Ascending aorta (tissue), 2 donors: ENCODE results near the gene DQX1. TPM values are rescaled to one million over a fixed set of nuclear protein-coding genes. Genes with fewer than 3 reads are reported as not detected.
A peak's percentile ranks its signal among the peaks of the same experiment; 100 is the strongest.
"Not testable (repeated sequence)": the region's sequence is repeated elsewhere in the genome, so short reads cannot be mapped to it uniquely, and the experiment has no call there.

Experiments used
- DNase-seq, 2 donors: peaks; one replicate each; pipeline ENCODE4 v3.0.0-alpha.2; 2019; ENCODE audit warnings: low spot score in 2 of 2
- H3K27ac ChIP-seq, 2 donors: fragments of 200-600 bp; sonication (generic); one replicate each; pipeline ENCODE4 v1.5.1; 2016 to 2017; ENCODE audit warnings: mild to moderate bottlenecking in 1 of 2
- H3K27me3 ChIP-seq: fragments of 200-600 bp; sonication (generic); one replicate; pipeline ENCODE4 v1.5.1; 2017
- H3K36me3 ChIP-seq, 2 donors: fragments of 200-600 bp; sonication (generic); one replicate each; pipeline ENCODE4 v1.5.1; 2016
- H3K4me1 ChIP-seq, 2 donors: fragments of 200-600 bp; sonication (generic); one replicate each; pipeline ENCODE4 v1.5.1; 2016 to 2017; ENCODE audit warnings: mild to moderate bottlenecking in 1 of 2
- H3K4me3 ChIP-seq, 2 donors: fragments of 200-600 bp; sonication (generic); one replicate each; pipeline ENCODE4 v1.5.1; 2016 to 2017; ENCODE audit warnings: mild to moderate bottlenecking in 1 of 2
- H3K9me3 ChIP-seq, 2 donors: fragments of 200-600 bp; sonication (generic); one replicate each; pipeline ENCODE4 v1.5.1; 2016
- intact Hi-C: fragments of 100-400 bp; cut with DNase I; formaldehyde crosslinking; loops from one replicate; pipeline ENCODE4 v1.15.1; 2023
- total RNA-seq: library from RNA; depleted of rRNA; stranded (reverse); fragments of >200 nt; gene quantifications from one replicate; pipeline ENCODE4 v1.1.0, GENCODE V29; 2016
- TF ChIP-seq, protein P1 (sequence below), 3 experiments: fragments of 200-600 bp in 2 of 3; fragments of 450-650 bp in 1 of 3; sonication (generic) in 2 of 3; IDR thresholded peaks; one replicate each; pipeline ENCODE4 v1.5.1; 2016 to 2019; ENCODE audit warnings: antibody characterized with exemption in 3 of 3, mild to moderate bottlenecking in 1 of 3, moderate library complexity in 1 of 3

Gene DQX1
- total RNA-seq, 1 donor from 2014 or later, result not detected

GRCh38 chr2:74488643-74489481, 37.2 kb downstream of the DQX1 start:
- Histone ChIP-seq H3K4me1 (peaks cover 0 to 2% of the 10 kb centered on the region in 2 donors), H3K4me3 (no peak overlapping the region), H3K9me3 (no peaks in the 10 kb centered on the region), H3K27ac (no peak overlapping the region), H3K36me3 (peaks cover 41 to 71% of the 10 kb centered on the region in 2 donors), H3K27me3 (no peaks in the 10 kb centered on the region)
- intact Hi-C loops, result no loop called here
- TF ChIP-seq, protein P1, sequence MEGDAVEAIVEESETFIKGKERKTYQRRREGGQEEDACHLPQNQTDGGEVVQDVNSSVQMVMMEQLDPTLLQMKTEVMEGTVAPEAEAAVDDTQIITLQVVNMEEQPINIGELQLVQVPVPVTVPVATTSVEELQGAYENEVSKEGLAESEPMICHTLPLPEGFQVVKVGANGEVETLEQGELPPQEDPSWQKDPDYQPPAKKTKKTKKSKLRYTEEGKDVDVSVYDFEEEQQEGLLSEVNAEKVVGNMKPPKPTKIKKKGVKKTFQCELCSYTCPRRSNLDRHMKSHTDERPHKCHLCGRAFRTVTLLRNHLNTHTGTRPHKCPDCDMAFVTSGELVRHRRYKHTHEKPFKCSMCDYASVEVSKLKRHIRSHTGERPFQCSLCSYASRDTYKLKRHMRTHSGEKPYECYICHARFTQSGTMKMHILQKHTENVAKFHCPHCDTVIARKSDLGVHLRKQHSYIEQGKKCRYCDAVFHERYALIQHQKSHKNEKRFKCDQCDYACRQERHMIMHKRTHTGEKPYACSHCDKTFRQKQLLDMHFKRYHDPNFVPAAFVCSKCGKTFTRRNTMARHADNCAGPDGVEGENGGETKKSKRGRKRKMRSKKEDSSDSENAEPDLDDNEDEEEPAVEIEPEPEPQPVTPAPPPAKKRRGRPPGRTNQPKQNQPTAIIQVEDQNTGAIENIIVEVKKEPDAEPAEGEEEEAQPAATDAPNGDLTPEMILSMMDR (IDR thresholded peaks at IDR 0.05), result no peak
- DNase-seq, result no peak

DNA sequence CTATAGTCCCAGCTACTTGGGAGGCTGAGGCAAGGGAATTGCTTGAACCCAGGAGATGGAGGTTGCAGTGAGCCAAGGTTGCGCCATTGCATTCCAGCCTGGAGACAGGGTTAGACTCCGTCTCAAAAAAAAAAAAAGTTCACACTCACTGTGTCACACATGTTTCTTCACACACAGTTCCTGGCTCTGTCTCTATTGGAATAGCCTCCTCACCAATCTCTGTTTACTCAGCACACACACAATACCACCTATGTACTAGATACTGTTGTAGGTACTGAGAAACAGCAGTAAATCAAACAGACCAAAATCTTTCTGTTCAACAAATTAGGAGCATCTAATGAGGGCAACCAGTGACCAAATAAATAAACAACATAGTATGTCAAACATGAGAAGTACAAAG, 39.9 kb downstream of the DQX1 start:
- no peak overlapping the region for H3K4me3 ChIP-seq
- no peak for DNase-seq
- intact Hi-C loops, result no loop called here
- TF ChIP-seq, protein P1 (IDR thresholded peaks at IDR 0.05), result no peak
- H3K36me3 ChIP-seq, result peaks cover 17 to 44% of the 10 kb centered on the region in 2 donors
- H3K27me3 ChIP-seq, result no peaks in the 10 kb centered on the region
- no peak overlapping the region for H3K27ac ChIP-seq
- H3K4me1 ChIP-seq, result peaks cover 3 to 14% of the 10 kb centered on the region in 2 donors
- no peaks in the 10 kb centered on the region for H3K9me3 ChIP-seq

GRCh38 chr2:74483675-74484164, 42.3 kb downstream of the DQX1 start:
- peaks cover 9 to 21% of the 10 kb centered on the region in 2 donors for H3K4me1 ChIP-seq
- H3K27me3 ChIP-seq, H3K27ac ChIP-seq, DNase-seq, H3K9me3 ChIP-seq: not testable (repeated sequence)
- intact Hi-C loops, result loop anchor here (1.0 to 2.0 kb wide), 6 partner anchors 17 to 104 kb away; partner anchors contain the start of genes AUP1, DOK1, HTRA2 and INO80B
- peak overlapping the region; percentile 80 to 85 for H3K4me3 ChIP-seq
- peaks cover 3 to 32% of the 10 kb centered on the region in 2 donors for H3K36me3 ChIP-seq

DNA sequence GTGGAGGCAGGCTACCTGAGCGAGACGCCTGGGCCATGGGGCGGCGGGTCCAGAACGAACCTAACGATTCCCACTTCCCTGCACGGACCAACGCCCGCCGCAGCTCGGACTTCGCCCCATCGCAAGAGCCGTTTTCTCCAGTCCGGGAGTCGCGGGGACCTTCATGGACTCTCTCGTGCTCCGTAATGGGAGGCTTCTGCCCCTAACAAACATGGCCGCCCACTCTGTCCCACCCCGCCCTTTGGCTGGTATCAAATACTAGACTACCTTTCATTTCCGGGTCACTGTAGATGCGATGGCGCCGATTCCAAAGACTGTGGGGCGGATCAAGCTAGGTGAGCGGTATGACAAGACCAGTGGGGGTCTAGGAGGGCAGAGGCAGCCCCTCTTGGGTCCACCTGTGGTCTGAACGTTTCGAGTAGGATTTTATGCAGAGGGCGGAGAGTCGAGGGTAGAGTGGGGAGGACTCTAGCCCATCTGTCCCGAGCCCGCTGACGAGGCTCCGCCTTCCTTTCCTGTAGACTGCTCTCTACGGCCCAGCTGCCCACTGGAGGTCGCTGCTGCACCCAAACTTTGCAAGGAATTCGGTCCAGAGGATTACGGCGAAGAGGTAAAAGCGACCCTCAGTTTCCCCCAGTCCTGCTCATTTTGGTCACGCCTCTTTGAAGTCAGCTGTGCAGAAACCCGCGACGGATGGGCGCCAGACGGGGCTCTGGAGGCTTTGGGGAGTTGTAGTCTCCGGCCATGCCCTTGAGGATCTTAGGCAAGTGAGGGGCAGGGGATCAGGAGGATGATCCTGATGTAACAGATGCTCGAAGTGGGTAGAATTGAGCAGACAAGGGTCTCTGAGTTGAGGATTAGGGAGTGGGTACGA, 43.0 kb downstream of the DQX1 start, which contains the start of the genes CCDC142 and TTC31:
TSS of gene CCDC142 (minus strand) at position 198 of the 874 bp plus-strand sequence. CDS start at position 37, 161 bp downstream.
TSS of gene TTC31 (plus strand) at position 281 of the 874 bp plus-strand sequence. CDS start at position 296, 15 bp downstream.
- peak within 1 kb of the TSS; percentile 85 to 90 for H3K27ac ChIP-seq
- H3K36me3 ChIP-seq, result peaks cover 3 to 33% of the 10 kb centered on the region in 2 donors

DNA sequence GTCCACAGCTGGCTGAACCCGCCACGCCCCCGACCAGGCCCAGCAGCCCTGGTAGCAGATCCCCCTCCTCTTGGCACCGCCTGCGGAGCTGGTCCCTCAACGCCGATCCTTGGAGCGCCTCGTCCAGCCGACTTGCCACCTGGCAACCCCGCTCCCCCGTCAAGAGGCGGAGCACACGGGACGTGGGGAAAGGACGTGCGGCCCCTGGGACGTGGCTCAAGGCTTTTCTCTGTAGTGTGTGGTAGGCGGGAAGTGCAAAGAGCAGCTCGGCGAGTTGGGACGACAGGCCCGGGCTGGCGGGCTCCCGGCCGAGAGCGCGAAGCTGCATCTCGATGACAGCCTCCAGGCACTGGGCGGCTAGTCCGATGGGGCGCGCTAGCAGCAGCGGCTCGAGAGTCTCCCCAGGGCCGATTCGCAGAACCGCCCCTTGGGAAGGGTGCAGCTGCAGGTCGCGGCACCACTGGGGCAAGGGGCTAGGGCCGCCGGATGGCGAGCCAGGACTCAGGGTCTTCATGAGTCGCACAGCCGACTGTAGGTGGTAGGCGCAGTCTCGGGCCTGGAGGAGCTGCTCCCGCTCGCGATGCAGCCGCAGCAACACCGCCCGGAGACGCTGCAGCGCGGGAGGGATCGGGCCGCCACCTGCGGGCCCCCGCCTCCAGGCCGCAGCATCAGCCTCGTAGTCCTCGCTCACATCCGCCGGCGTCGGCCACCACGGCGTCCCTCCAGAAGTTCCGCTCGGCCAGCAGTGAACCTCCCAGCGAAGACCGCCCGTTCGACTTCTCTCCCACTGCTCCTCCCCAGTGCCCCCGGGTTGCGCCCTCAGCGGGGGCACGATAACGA, 43.9 kb downstream of the DQX1 start:
- intact Hi-C loops, result loop anchor here (1.0 to 2.0 kb wide), 2 partner anchors 10 to 15 kb away; partner anchors contain the start of gene MRPL53
- TF ChIP-seq, protein P1 (IDR thresholded peaks at IDR 0.05), result peak in 1 of 3 experiments; percentile 4
- peak overlapping the region; percentile 85 to 90 for H3K27ac ChIP-seq
- peaks cover 9 to 21% of the 10 kb centered on the region in 2 donors for H3K4me1 ChIP-seq
- DNase-seq, result no peak
- H3K36me3 ChIP-seq, result peaks cover 8 to 37% of the 10 kb centered on the region in 2 donors
- no peaks in the 10 kb centered on the region for H3K9me3 ChIP-seq
- H3K4me3 ChIP-seq, result peak overlapping the region; percentile 80 to 85
- H3K27me3 ChIP-seq, result no peaks in the 10 kb centered on the region

More for the DNA sequence above, 43.0 kb downstream of the DQX1 start, which contains the start of the genes CCDC142 and TTC31:
- peak within 1 kb of the TSS; percentile 80 to 85 for H3K4me3 ChIP-seq
- TF ChIP-seq, protein P1 (IDR thresholded peaks at IDR 0.05), result peak; percentile 83 to 91 (median 86)
- peak; percentile 92 to 99 for DNase-seq
- no peaks in the 10 kb centered on the region for H3K9me3 ChIP-seq
- no peaks in the 10 kb centered on the region for H3K27me3 ChIP-seq
- intact Hi-C loops, result loop anchor here (1.0 to 2.0 kb wide), 7 partner anchors 11 to 104 kb away; partner anchors contain the start of genes AUP1, DOK1, HTRA2 and INO80B
- peaks cover 9 to 21% of the 10 kb centered on the region in 2 donors for H3K4me1 ChIP-seq
